HL-60/S4 (cell line): ENCODE data around the gene TMEM259.
"Not testable (repeated sequence)": the region's sequence is repeated elsewhere in the genome, so short reads cannot be mapped to it uniquely, and the experiment has no call there.

Source experiments
- in situ Hi-C: fragments of 300-500 bp; cut with MboI; formaldehyde crosslinking; loops from 2 replicates; pipeline ENCODE4 v1.14.3; 2022; ENCODE audit warnings: low sequenced_read_pairs

The TMEM259 gene

GRCh38 chr19:1040476-1041271 is 19.8 kb upstream of the TMEM259 start:
- in situ Hi-C loops: no loop called here

GRCh38 chr19:1039646-1040475 is 18.9 kb upstream of the TMEM259 start, which contains the start of gene ABCA7:
Gene ABCA7, plus strand, starts transcription at chr19:1040107. Its CDS starts 1,255 bp downstream, at chr19:1041362.
- in situ Hi-C loops: no loop called here

GRCh38 chr19:1038978-1039645 is 18.2 kb upstream of the TMEM259 start:
- in situ Hi-C loops: no loop called here

DNA sequence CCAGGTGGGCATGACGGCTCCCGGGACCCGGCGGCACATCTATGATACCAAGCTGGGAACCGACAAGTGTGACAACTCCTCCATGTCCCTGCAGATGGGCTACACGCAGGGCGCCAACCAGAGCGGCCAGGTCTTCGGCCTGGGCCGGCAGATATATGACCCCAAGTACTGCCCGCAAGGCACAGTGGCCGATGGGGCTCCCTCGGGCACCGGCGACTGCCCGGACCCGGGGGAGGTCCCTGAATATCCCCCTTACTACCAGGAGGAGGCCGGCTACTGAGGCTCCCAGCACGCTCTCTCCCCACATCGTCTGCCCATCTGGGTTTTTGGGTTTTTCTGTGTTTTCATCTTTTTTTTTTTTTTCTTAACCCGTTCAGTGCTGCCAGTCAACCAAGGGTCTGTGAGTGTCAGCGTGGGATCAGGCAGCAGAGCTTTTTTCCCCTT is 16.7 kb upstream of the TMEM259 start:
- in situ Hi-C loops: no loop called here

DNA sequence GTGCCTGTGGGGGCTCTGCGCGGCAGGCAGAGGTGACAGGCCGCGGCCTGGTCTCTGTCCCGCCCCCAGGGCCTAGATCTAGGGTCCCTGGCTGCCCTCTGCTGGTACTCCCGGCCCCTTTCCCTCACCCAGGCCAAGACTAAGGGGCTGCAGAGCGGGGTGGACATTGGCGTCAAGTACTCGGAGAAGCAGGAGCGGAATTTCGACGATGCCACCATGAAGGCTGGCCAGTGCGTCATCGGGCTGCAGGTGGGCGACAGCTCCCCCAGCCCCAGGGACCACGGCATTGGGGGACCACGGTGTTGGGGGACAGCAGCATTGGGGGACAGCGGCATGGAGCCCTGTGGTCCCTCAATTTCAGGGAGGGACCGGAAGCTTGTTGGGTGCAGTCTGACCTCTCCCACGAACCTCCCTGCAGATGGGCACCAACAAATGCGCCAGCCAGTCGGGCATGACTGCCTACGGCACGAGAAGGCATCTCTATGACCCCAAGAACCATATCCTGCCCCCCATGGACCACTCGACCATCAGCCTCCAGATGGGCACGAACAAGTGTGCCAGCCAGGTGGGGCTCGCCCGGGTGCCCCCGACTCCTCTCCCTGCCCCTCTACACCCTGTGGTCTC is 15.2 kb upstream of the TMEM259 start:
- in situ Hi-C loops: no loop called here

GRCh38 chr19:1032264-1032867 is 11.4 kb upstream of the TMEM259 start:
- in situ Hi-C loops: no loop called here

GRCh38 chr19:1028062-1028926 is 7.4 kb upstream of the TMEM259 start:
- in situ Hi-C loops: no loop called here

GRCh38 chr19:1027650-1028061 is 6.7 kb upstream of the TMEM259 start:
- in situ Hi-C loops: no loop called here

DNA sequence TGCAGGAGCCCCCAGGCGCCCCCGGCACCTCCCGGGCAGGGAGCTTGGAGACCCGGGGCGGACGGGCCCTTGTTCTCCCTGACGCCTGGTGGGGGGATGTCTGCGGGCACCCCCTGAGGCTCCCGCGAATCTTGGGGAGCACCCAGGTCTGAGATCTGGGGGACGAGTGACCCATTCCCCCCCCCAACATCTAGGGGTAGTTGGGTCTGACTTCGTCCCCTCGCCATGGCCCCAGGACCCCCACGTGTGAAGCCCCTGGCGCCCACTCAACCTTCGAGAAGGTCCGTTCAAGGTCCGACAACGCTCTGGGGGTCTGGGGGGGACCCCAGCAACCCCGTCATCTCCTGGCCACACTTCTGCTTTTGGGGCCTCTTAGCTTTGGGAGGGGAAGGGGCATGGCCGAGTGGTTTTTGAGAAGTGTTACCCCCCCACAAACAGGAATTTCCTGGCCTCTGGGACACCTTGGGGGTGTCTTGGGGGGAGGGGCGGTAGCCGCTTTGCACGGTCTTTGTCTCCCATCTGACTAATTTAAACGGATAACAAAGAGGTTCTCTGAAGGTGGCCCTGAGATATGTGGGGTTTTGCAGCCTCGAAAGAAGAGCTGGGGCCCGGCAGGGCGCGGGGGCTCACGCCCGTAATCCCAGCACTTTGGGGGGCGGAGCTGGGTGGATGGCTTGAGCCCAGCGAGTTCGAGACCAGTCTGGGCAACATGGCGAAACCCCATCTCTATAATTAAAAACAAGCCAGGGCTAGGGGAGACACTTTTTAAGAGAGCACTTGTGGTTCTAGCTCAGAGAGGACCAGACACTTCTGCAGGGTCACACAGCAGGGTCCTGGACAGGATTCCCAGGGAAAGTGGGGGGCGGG is 6.1 kb upstream of the TMEM259 start:
- in situ Hi-C loops: no loop called here

- in situ Hi-C loops: no loop called here
These were observed 5.2 kb upstream of the TMEM259 start, which contains the start of gene CNN2 for GRCh38 chr19:1025960-1026782. Gene CNN2, plus strand, starts transcription at chr19:1026608. Its CDS starts 54 bp downstream, at chr19:1026662.

GRCh38 chr19:1025080-1025479 is 4.2 kb upstream of the TMEM259 start:
- in situ Hi-C loops: not testable (repeated sequence)

- in situ Hi-C loops: not testable (repeated sequence)
These were observed 2.9 kb upstream of the TMEM259 start for GRCh38 chr19:1023883-1024188.

DNA sequence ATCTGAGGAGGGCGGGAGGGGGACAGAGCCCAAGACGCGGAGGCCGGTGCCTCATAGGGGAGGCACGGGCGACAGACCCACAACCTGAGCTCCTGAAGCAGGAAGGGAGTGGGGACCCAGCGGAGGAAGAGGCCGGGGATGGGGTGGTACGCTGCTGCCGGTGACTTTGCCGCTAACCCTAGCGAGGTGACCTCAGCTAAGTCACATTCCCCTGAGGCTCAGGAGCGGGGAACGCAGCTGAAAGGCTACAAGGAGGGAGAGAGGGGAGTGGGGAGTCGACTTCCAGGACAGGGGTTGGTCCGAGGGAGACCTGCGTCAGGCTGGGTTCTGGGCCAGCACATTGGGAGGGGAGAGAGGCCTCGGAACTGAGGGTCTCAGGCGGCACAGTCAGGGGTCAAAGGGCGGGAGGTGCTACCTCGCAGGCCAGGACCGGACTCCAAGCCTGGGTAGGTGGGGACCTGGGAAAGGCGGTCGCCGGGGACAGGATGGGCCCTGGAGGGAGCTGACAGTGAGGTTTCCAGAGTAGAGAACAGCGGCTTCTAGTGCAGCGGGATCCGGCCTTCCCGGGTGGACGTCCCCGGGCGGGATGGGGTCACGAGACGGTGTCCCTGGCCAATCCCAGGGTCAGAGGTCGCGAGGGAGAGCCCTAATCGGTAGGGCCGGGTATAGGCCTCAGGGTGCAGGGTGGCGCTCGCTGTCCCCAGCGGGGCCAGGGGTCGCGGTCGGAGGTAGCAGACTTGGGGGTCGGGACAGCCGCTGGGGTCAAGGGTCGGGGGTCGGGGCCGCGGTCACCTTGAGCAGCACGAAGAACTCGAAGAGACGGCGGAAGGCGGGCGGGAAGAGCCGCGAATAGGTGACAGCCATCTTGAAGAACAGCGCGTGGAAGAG is 699 bp downstream of the TMEM259 start:
- in situ Hi-C loops: no loop called here

DNA sequence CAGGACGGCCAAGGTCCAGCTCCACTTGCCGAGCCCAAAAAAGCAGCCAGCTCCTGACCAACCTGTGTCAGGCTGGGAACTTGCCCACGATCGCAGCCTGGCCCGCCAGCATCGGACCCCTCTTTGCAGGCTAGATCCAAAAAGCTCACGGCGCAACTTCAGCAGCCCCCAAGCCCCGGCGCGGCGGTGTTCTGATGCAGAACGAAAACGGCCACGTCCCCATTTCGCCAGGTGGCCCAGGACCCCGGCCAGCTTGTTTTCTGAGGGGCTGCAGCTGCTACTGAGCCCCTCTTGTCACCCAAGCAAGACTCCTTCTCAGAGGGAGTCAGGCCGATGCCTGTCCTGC is 1.3 kb downstream of the TMEM259 start:
- in situ Hi-C loops: no loop called here

GRCh38 chr19:1018932-1019615 is 1.8 kb downstream of the TMEM259 start:
- in situ Hi-C loops: no loop called here

DNA sequence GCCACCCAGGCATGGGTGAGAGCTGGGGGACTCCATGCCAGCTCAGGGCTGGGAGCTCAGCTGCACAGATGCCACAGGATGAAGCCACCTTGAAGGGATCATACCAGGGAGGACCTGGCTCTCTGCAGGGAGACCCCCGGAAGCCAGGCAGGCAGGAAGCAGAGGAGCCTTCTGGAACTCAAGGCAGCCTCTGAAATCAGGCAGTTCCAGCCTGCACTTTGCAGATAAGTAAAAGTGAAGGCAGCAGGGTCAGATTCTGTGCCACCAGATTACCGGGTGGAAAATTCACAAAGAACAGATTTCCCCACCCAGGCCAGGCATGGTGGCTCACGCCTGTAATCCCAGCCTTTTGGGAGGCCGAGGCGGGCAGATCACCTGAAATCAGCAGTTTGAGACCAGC is 2.5 kb downstream of the TMEM259 start:
- in situ Hi-C loops: no loop called here
